ENCODE measurements around the gene MDH2. TPM values are rescaled to one million over a fixed set of nuclear protein-coding genes. Genes with fewer than 3 reads are reported as not detected.

Gene MDH2
- total RNA-seq, result 24.5 and 43.9 TPM in 2 replicates

GRCh38 chr7:76047811-76048667 lies at the start of gene MDH2, which contains the start of gene STYXL1:
Gene MDH2 (plus strand): TSS chr7:76048106. CDS start chr7:76048161, 55 bp downstream.
Gene STYXL1 (minus strand): TSS chr7:76048000. CDS start chr7:76030523, 17,477 bp downstream.

Other genes with a start within 250 kb of the MDH2 start
- gene CCL24, start 234.3 kb upstream of the MDH2 start, total RNA-seq, result not detected in 2 replicates
- 11.5 and 20.9 TPM in 2 replicates for gene RHBDD2, start 169.1 kb upstream of the MDH2 start, total RNA-seq
- 77.8 and 82.2 TPM in 2 replicates for gene POR, start 133.0 kb upstream of the MDH2 start, total RNA-seq
- gene TMEM120A, start 53.5 kb upstream of the MDH2 start, total RNA-seq, result 16.1 and 18.9 TPM in 2 replicates
- gene STYXL1, start 106 bp upstream of the MDH2 start, total RNA-seq, result 40.0 and 61.3 TPM in 2 replicates
- gene SRRM3, start 153.8 kb downstream of the MDH2 start, total RNA-seq, result 0.38 and 0.56 TPM in 2 replicates

Measured in regular cardiac myocyte (primary cell).